MCF 10A (cell line): Measurements from ENCODE around the gene TMEFF1. TPM values are rescaled to one million over a fixed set of nuclear protein-coding genes. Genes with fewer than 3 reads are reported as not detected.

Experiments
- BruUV-seq: library from RNA; stranded (reverse); fragments of 400-500 nt; replicated peaks from 2 replicates; lab custom pipeline; 2021; lab: Mats Ljungman, UMichigan
- CTCF ChIA-PET: fragments of 300-600 bp; sonication (Branson Sonifier 250); formaldehyde crosslinking; extraction: SDS; loops from one replicate; lab custom pipeline; 2021; ENCODE audit warnings: antibody characterized with exemption, inconsistent platforms; lab: Yijun Ruan, JAX
- POLR2A ChIA-PET: fragments of 300-600, 350-650 bp; sonication (Branson Sonifier 250); formaldehyde crosslinking; extraction: SDS; loops from one replicate; lab custom pipeline; 2020; ENCODE audit warnings: antibody characterized with exemption, inconsistent platforms; lab: Yijun Ruan, JAX
- DNase-seq: peaks from one replicate; pipeline ENCODE4 v3.0.0-alpha.2; 2018; ENCODE audit not compliant: unreplicated experiment
- H3K27ac Mint-ChIP-seq: one replicate; pipeline ENCODE4 v1.8.0; 2022; ENCODE audit warnings: mild to moderate bottlenecking, low read depth, mixed read lengths; ENCODE audit not compliant: unreplicated experiment
- H3K27me3 Mint-ChIP-seq: one replicate; pipeline ENCODE4 v1.8.0; 2022; ENCODE audit warnings: mixed read lengths; ENCODE audit not compliant: insufficient read depth, unreplicated experiment
- H3K36me3 Mint-ChIP-seq: one replicate; pipeline ENCODE4 v1.8.0; 2022; ENCODE audit warnings: mild to moderate bottlenecking, moderate library complexity, mixed read lengths; ENCODE audit not compliant: insufficient read depth, unreplicated experiment
- H3K4me1 Mint-ChIP-seq: one replicate; pipeline ENCODE4 v1.8.0; 2022; ENCODE audit warnings: mixed read lengths; ENCODE audit not compliant: insufficient read depth, unreplicated experiment
- H3K4me3 Mint-ChIP-seq: one replicate; pipeline ENCODE4 v1.8.0; 2022; ENCODE audit warnings: mild to moderate bottlenecking, moderate library complexity, mixed read lengths; ENCODE audit not compliant: unreplicated experiment
- H3K9me3 Mint-ChIP-seq: one replicate; pipeline ENCODE4 v1.8.0; 2022; ENCODE audit warnings: mixed read lengths; ENCODE audit not compliant: unreplicated experiment
- CTCF ChIP-seq: fragments of 200-600 bp; IDR thresholded peaks from one replicate; pipeline ENCODE4 v1.8.0; 2022; ENCODE audit warnings: antibody characterized with exemption, mild to moderate bottlenecking; ENCODE audit not compliant: unreplicated experiment
- intact Hi-C: fragments of 100-400 bp; cut with micrococcal nuclease; formaldehyde crosslinking; loops from 2 replicates; pipeline ENCODE4 v1.14.1; 2022
- total RNA-seq: library from RNA; stranded (reverse); gene quantifications from 2 replicates; pipeline ENCODE4 v1.2.3, GENCODE V29; 2022

Gene TMEFF1
- total RNA-seq, 1 experiment from 2014 or later = 0.28 TPM

- TF ChIP-seq CTCF = no peak
- Mint-ChIP-seq H3K9me3 (no peaks in the 10 kb centered on the region), H3K27me3 (no peaks in the 10 kb centered on the region), H3K4me1 (peaks cover 6% of the 10 kb centered on the region), H3K36me3 (peaks cover 31% of the 10 kb centered on the region), H3K27ac (no peak overlapping the region), H3K4me3 (no peak overlapping the region)
- ChIA-PET CTCF (interaction anchor here (0.7 to 2.0 kb wide), 6 partner anchors 15 to 1281 kb away, joined by 3 to 6 read pairs (median 4); partner anchors contain the start of gene MSANTD3), POLR2A (no interaction called here)
- intact Hi-C loops = no loop called here
- peak; percentile 30 for DNase-seq
- TSS peak; percentile 8 for BruUV-seq
Observed at GRCh38 chr9:100443781-100444768, 28.9 kb upstream of the TMEFF1 start.

DNA sequence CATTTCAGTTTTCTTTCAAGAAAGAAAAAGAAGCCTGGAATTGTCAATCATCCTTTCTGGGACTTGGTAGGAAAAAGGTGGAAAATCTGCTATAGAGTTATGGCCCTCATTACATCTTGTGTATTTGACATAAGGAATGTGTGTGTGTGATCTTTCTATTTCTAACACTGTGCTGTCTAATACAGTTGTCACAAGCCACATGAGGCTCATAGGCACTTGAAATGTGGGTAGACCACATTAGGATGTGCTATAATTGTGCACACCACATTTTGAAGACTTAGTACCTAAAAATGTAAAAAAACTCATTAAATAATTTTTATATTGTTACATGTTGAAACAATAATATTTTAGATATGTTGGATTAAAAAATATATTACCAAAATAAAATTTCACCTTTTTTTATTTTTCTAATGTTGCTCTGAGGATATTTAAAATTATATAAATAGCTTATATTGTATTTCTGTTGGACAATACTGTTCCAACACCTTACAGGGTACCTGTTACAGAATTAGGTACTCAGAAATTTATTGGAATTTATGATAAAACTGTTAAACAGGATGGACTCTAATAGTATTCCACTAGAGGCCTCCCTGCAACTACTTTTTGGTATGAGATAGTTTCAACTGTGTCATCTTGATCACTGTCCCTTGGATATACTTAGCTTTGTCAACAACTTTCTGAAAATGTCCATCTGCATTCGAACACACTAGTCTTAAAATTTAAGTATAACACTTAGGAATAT, 27.6 kb upstream of the TMEFF1 start:
- TF ChIP-seq CTCF = no peak
- Mint-ChIP-seq H3K4me3 (no peak overlapping the region), H3K9me3 (no peaks in the 10 kb centered on the region), H3K27ac (no peak overlapping the region), H3K4me1 (peaks cover 6% of the 10 kb centered on the region), H3K27me3 (no peaks in the 10 kb centered on the region), H3K36me3 (peaks cover 39% of the 10 kb centered on the region)
- intact Hi-C loops = no loop called here
- no peak for DNase-seq
- ChIA-PET CTCF (interaction anchor here (0.6 to 1.5 kb wide), 8 partner anchors 8 to 241 kb away, joined by 3 to 5 read pairs (median 4); partner anchors contain the start of gene TEX10), POLR2A (interaction anchor here (1.3 kb wide), 1 partner anchor 19 kb away, joined by 3 read pairs; the partner anchor contains the start of gene MSANTD3)
- BruUV-seq = no TSS peak

DNA sequence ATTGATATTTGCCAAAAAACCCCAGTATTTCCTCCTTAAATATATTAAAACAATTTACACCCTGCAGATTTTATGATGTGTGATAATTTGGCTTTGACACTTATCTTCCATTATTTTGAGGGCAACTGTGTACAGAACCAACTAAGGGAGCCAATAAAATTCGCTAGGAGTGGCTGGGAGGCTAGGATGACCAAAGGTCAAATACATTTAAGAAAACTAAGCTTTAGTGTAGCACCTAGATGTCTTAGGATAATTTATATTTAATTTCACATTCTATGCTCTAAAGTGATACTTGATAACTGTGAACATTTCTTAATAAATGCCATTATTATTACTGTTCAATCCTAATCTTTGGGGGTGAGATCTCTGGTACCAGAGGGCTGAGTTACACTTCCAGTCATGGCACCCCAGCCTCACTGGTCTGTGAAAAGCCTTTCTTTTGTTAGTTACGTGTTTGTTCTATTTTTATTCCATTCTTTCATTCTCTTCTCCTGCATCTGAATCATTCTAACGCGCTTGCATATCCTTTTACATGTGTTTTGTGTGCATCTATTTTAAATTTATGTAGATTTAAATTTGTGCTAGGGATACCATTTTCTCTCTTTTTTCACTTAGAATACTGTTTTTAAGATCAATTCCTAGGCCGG, 26.9 kb upstream of the TMEFF1 start:
- peaks cover 6% of the 10 kb centered on the region for H3K4me1 Mint-ChIP-seq
- no peak overlapping the region for H3K27ac Mint-ChIP-seq
- POLR2A ChIA-PET = interaction anchor here (1.3 kb wide), 1 partner anchor 20 kb away, joined by 3 read pairs; the partner anchor contains the start of gene MSANTD3
- intact Hi-C loops = no loop called here
- TF ChIP-seq CTCF = no peak
- no peaks in the 10 kb centered on the region for H3K27me3 Mint-ChIP-seq
- CTCF ChIA-PET = interaction anchor here (0.6 to 1.5 kb wide), 9 partner anchors 9 to 241 kb away, joined by 3 to 5 read pairs (median 4); partner anchors contain the start of gene TEX10
- DNase-seq = no peak
- H3K4me3 Mint-ChIP-seq = no peak overlapping the region
- H3K36me3 Mint-ChIP-seq = peaks cover 42% of the 10 kb centered on the region
- no peaks in the 10 kb centered on the region for H3K9me3 Mint-ChIP-seq
- no TSS peak for BruUV-seq
